Activated naive CD4-positive, alpha-beta T cell treated with anti-CD3 and anti-CD28 coated beads for 36 hours (primary cell): ENCODE measurements around the gene FKBP1B. TPM values are rescaled to one million over a fixed set of nuclear protein-coding genes. Genes with fewer than 3 reads are reported as not detected.
"Not testable (repeated sequence)": the region's sequence is repeated elsewhere in the genome, so short reads cannot be mapped to it uniquely, and the experiment has no call there.

Experiments
- CTCF ChIA-PET: fragments of 350-600 bp; sonication (Branson Sonifier 250); formaldehyde crosslinking; loops from one replicate; lab custom pipeline; 2021; ENCODE audit warnings: antibody characterized with exemption; lab: Charles Lee
- DNase-seq: peaks from one replicate; pipeline ENCODE4 v3.0.0-alpha.2; 2020
- H3K27ac Mint-ChIP-seq: one replicate; pipeline ENCODE4 v1.8.0; 2021; ENCODE audit warnings: mild to moderate bottlenecking, mixed read lengths
- H3K27me3 Mint-ChIP-seq: one replicate; pipeline ENCODE4 v1.8.0; 2021; ENCODE audit warnings: low read depth, mixed read lengths
- H3K36me3 Mint-ChIP-seq: one replicate; pipeline ENCODE4 v1.8.0; 2021; ENCODE audit warnings: low read depth, mixed read lengths
- H3K4me1 Mint-ChIP-seq: one replicate; pipeline ENCODE4 v1.8.0; 2021; ENCODE audit warnings: low read depth, mixed read lengths
- H3K4me3 Mint-ChIP-seq: one replicate; pipeline ENCODE4 v1.8.0; 2021; ENCODE audit warnings: mild to moderate bottlenecking, moderate library complexity, mixed read lengths
- H3K9me3 Mint-ChIP-seq: one replicate; pipeline ENCODE4 v1.8.0; 2021; ENCODE audit warnings: mixed read lengths
- intact Hi-C: fragments of 100-400 bp; cut with micrococcal nuclease; formaldehyde crosslinking; loops from one replicate; pipeline ENCODE4 v1.15.1; 2023
- total RNA-seq, 2 experiments: library from RNA; stranded (reverse); gene quantifications; one replicate each; pipeline ENCODE4 v1.2.3, GENCODE V29; 2021

FKBP1B gene
- total RNA-seq, 2 experiments from 2014 or later = 0.35 TPM; not detected in 1

GRCh38 chr2:24095171-24095677, 45.7 kb downstream of the FKBP1B start:
- H3K4me1 Mint-ChIP-seq, H3K36me3 Mint-ChIP-seq, H3K4me3 Mint-ChIP-seq, H3K9me3 Mint-ChIP-seq, intact Hi-C loops, DNase-seq, H3K27ac Mint-ChIP-seq, H3K27me3 Mint-ChIP-seq: not testable (repeated sequence)
- CTCF ChIA-PET = interaction anchor here (1.1 kb wide), 1 partner anchor 11 kb away, joined by 3 read pairs; the partner anchor contains the start of gene TP53I3

- CTCF ChIA-PET = not testable (repeated sequence)
Measured at GRCh38 chr2:24100732-24101131, 51.2 kb downstream of the FKBP1B start.

DNA sequence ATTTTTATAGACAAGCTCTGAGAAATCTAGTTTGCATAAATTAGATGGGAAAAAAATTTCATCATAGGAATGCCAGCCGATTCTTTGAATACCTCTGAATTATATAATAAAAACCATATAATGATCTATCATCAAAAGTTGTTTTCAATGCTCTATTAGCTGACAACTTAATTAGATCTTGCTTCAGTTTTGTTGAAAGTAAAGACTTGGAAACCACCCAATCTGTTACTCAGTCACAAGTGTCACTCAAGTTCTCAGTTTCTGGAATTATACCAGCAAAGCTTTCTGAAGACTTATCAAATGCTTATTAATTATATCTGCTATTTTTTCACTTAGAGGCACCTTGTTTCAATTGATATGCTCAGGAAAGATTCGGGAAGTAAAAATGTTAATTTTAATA, 52.5 kb downstream of the FKBP1B start:
- no peak for DNase-seq
- CTCF ChIA-PET = no interaction called here
- Mint-ChIP-seq H3K27ac (no peak overlapping the region), H3K4me3 (no peak overlapping the region), H3K27me3 (no peaks in the 10 kb centered on the region), H3K4me1 (no peaks in the 10 kb centered on the region), H3K36me3 (peaks cover 13% of the 10 kb centered on the region), H3K9me3 (peaks cover 12% of the 10 kb centered on the region)
- intact Hi-C loops = no loop called here

More at GRCh38 chr2:24100732-24101131, 51.2 kb downstream of the FKBP1B start:
- H3K4me1 Mint-ChIP-seq, intact Hi-C loops, H3K27ac Mint-ChIP-seq, H3K27me3 Mint-ChIP-seq, H3K4me3 Mint-ChIP-seq, H3K9me3 Mint-ChIP-seq, DNase-seq: not testable (repeated sequence)
- peaks cover 14% of the 10 kb centered on the region for H3K36me3 Mint-ChIP-seq

- Mint-ChIP-seq H3K9me3 (peaks cover 17% of the 10 kb centered on the region), H3K4me1 (no peaks in the 10 kb centered on the region), H3K4me3 (no peak overlapping the region), H3K36me3 (peaks cover 13% of the 10 kb centered on the region), H3K27ac (no peak overlapping the region), H3K27me3 (no peaks in the 10 kb centered on the region)
- no peak for DNase-seq
- CTCF ChIA-PET = no interaction called here
- intact Hi-C loops = no loop called here
Measured at GRCh38 chr2:24102677-24103076, 53.1 kb downstream of the FKBP1B start.

DNA sequence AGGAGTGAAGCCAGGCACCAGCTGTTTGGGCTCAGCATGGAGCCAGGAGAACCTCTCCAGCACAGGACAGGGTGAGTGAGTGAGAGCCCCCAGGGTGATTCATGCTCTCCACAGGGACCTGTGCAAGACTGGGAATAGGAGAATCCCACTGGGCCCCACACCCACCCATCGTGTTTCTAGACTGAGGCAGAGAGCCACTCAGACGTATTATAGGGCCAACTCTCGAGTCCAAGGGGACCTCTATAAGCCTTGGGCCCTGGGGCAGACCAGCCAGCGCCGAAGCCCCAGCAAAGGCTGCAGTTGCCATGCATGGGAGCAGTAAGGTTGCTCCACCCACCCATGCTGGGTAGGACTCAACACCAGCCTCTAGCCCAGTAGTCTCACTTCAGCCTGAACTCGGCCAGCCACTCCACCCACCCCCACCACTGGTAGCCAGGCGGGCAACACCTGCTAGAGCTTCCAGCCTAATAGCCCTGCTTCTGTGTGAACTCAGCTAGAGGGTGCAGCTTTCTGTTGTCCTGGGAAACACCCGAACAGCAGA, 54.6 kb downstream of the FKBP1B start:
- intact Hi-C loops = no loop called here
- Mint-ChIP-seq H3K36me3 (peaks cover 11% of the 10 kb centered on the region), H3K4me1 (no peaks in the 10 kb centered on the region), H3K27me3 (no peaks in the 10 kb centered on the region), H3K4me3 (no peak overlapping the region), H3K27ac (no peak overlapping the region), H3K9me3 (peaks cover 24% of the 10 kb centered on the region)
- CTCF ChIA-PET = no interaction called here
- DNase-seq = no peak

DNA sequence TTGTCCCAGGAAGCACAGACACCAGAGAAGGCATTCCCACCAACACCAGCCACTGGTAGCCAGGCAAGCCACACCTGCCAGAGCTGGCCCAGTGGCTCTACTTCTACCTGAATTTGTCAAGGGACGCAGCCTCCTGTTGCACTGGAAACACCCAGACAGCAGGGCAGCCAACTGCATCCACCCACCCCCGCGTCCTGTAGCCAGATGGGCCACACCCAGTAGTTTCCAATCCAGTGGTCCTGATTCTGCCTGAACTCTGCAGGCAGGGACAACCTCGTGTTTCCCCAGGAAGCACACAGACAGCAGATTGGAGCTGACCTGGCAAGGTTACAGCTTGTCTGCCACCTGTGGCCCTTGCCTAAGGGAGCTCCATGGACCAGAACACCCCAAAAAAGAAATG, 55.4 kb downstream of the FKBP1B start:
- H3K9me3 Mint-ChIP-seq = peaks cover 20% of the 10 kb centered on the region
- H3K4me1 Mint-ChIP-seq = no peaks in the 10 kb centered on the region
- CTCF ChIA-PET = interaction anchor here (0.5 kb wide), 1 partner anchor 165 kb away, joined by 4 read pairs; no protein-coding TSS in a partner anchor
- DNase-seq = no peak
- intact Hi-C loops = no loop called here
- no peaks in the 10 kb centered on the region for H3K27me3 Mint-ChIP-seq
- peaks cover 9% of the 10 kb centered on the region for H3K36me3 Mint-ChIP-seq
- no peak overlapping the region for H3K4me3 Mint-ChIP-seq
- H3K27ac Mint-ChIP-seq = no peak overlapping the region

DNA sequence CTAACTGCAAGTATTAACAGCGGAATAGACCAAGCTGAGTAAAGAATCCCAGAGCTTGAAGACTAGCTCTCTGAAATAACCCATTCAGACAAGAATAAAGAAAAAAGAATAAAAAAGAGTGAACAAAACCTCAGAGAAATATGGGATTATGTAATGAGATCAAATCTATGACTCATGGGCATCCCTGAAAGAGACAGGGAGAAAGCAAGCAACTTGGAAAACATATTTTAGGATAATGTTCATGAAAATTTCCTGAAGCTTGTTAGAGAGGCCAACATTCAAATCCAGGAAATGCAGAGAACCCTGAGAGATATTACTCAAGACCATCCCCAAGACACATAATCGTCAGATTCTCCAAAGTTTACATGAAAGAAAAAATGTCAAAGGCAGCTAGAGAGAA, 56.3 kb downstream of the FKBP1B start:
- CTCF ChIA-PET = interaction anchor here (0.9 kb wide), 1 partner anchor 21 kb away, joined by 4 read pairs; the partner anchor contains the start of gene TP53I3
- Mint-ChIP-seq H3K4me1 (no peaks in the 10 kb centered on the region), H3K9me3 (peaks cover 20% of the 10 kb centered on the region), H3K36me3 (peaks cover 7% of the 10 kb centered on the region), H3K27me3 (no peaks in the 10 kb centered on the region), H3K4me3 (no peak overlapping the region), H3K27ac (no peak overlapping the region)
- DNase-seq = no peak
- intact Hi-C loops = no loop called here

DNA sequence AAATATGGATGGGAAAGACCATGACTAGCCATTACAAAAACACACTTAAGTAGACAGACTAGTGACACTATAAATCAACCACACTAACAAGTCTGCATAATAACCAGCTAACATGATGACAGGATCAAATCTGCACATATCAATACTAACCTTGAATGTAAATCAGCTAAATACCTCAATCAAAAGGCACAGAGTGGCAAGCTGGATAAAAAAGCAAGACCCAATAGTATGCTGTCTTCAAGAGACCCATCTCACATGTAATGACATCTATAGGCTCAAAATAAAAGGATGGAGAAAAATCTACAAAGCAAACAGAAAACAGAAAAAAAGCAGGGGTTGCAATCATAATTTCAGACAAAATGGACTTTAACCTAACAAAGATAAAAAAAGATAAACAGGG, 57.2 kb downstream of the FKBP1B start:
- Mint-ChIP-seq H3K4me1 (no peaks in the 10 kb centered on the region), H3K27ac (no peak overlapping the region), H3K36me3 (peaks cover 6% of the 10 kb centered on the region), H3K4me3 (no peak overlapping the region), H3K27me3 (no peaks in the 10 kb centered on the region), H3K9me3 (peaks cover 20% of the 10 kb centered on the region)
- intact Hi-C loops = no loop called here
- DNase-seq = no peak
- CTCF ChIA-PET = interaction anchor here (0.7 to 0.9 kb wide), 2 partner anchors 22 to 577 kb away, joined by 4 read pairs; partner anchors contain the start of gene TP53I3

- peaks cover 5% of the 10 kb centered on the region for H3K36me3 Mint-ChIP-seq
- CTCF ChIA-PET = interaction anchor here (0.7 kb wide), 1 partner anchor 576 kb away, joined by 4 read pairs; no protein-coding TSS in a partner anchor
- no peaks in the 10 kb centered on the region for H3K27me3 Mint-ChIP-seq
- H3K27ac Mint-ChIP-seq = no peak overlapping the region
- peaks cover 20% of the 10 kb centered on the region for H3K9me3 Mint-ChIP-seq
- H3K4me1 Mint-ChIP-seq = no peaks in the 10 kb centered on the region
- DNase-seq = no peak
- intact Hi-C loops = no loop called here
- H3K4me3 Mint-ChIP-seq = no peak overlapping the region
Measured at GRCh38 chr2:24107336-24107735, 57.8 kb downstream of the FKBP1B start.

GRCh38 chr2:24109431-24109830, 59.9 kb downstream of the FKBP1B start:
- CTCF ChIA-PET, H3K27me3 Mint-ChIP-seq, H3K4me1 Mint-ChIP-seq, H3K27ac Mint-ChIP-seq, intact Hi-C loops, H3K36me3 Mint-ChIP-seq, H3K4me3 Mint-ChIP-seq, DNase-seq: not testable (repeated sequence)
- peaks cover 22% of the 10 kb centered on the region for H3K9me3 Mint-ChIP-seq

GRCh38 chr2:24110660-24111303, 61.2 kb downstream of the FKBP1B start:
- no peaks in the 10 kb centered on the region for H3K27me3 Mint-ChIP-seq

GRCh38 chr2:24111407-24111901, 61.9 kb downstream of the FKBP1B start:
- DNase-seq = no peak
- intact Hi-C loops = no loop called here
- H3K27ac Mint-ChIP-seq = no peak overlapping the region
- no peaks in the 10 kb centered on the region for H3K27me3 Mint-ChIP-seq
- H3K36me3 Mint-ChIP-seq = peaks cover 5% of the 10 kb centered on the region
- H3K4me3 Mint-ChIP-seq = no peak overlapping the region
- H3K4me1 Mint-ChIP-seq = no peaks in the 10 kb centered on the region
- H3K9me3 Mint-ChIP-seq = peaks cover 19% of the 10 kb centered on the region
- CTCF ChIA-PET = interaction anchor here (0.6 to 1.2 kb wide), 3 partner anchors 27 to 32 kb away, joined by 3 to 5 read pairs (median 3); partner anchors contain the start of gene TP53I3

More at GRCh38 chr2:24110660-24111303, 61.2 kb downstream of the FKBP1B start:
- intact Hi-C loops = no loop called here
- Mint-ChIP-seq H3K9me3 (peaks cover 22% of the 10 kb centered on the region), H3K4me1 (no peaks in the 10 kb centered on the region), H3K27ac (no peak overlapping the region), H3K4me3 (no peak overlapping the region), H3K36me3 (peaks cover 5% of the 10 kb centered on the region)
- CTCF ChIA-PET = interaction anchor here (0.5 to 1.2 kb wide), 2 partner anchors 27 to 701 kb away, joined by 5 read pairs; partner anchors contain the start of gene TP53I3
- DNase-seq = no peak
